MV-4-11 (cell line): ENCODE measurements around the gene MBD3L1.

Experiments
- DNase-seq: peaks from one replicate; lab custom pipeline; 2025; lab: John Stamatoyannopoulos, UW

Gene MBD3L1

DNA sequence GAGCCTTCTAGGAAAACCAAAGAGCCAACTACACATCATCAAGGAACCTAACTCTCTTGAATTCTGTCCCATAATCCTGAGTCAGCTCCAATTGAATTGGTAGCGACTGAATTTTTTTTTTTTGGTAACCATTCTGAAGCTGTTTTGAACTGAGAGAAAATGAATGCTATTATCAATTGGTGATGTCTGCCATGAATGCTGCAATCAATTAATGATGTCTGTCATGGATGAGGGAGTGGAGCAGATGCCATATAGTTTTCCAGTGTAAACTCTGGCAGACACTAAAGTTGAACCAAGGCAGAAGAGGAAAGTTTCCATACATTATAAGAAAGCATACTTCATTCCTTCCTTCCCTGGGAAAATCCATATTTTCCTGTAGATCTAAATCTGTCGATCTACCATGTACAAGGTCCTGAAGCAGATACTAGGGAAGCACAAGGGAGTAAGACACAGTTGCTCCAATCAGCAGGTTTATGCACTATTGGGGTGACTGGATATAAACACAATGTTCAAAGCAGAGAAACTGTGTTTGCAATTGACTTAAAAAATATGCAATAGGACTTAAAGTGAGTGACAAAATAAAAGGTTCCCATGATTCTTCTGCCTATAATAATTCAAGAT is 48.8 kb downstream of the MBD3L1 start:
- DNase-seq: no peak

DNA sequence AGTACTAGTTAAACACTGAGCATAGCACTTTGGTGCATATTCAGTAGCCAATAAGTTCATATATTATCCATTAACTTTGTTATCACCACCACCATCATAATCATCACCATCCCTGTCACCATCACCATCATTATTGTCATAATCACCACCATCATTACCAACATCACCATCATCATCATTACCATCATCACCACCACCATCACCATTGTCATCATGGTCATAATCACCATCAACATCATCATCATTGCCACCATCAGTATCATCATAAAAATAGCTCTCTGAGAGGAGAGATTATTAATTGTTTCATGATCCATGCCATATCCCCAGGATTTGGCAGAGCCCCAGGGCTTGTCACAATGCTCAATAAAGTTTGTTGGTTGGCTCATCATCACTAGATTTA is 49.3 kb downstream of the MBD3L1 start:
- DNase-seq: no peak

DNA sequence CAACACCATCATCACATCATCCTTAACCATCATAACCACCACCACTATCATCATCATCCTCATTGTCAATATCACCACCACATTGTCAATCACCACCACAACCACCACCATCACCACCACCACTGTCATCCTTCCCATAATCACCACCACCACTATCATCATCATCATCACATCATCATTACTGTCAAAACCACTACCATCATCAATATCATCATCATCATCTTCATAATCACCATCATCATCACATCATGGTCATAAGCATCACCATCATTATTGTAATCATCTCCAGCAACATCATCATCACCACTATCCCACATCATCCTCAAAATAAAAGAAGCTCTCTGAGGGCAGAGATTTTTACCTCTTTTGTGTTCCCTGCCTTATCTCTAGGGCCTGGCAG is 52.2 kb downstream of the MBD3L1 start:
- DNase-seq: no peak

DNA sequence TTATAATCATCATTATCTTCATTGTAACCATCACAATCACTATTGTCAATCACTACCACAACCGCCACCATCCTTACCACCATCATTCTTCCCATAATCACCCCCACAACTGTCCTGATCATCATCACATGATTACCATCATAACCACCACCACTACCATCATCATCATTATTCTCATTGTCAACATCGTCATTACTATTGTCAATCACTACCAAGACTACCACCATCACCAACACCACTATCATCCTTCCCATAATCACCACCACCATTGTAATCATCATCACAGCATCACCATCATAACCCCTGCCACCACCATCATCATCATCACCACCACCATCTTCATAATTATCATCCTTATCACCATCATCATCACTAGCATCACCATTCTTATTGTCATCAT is 55.2 kb downstream of the MBD3L1 start:
- no peak for DNase-seq

DNA sequence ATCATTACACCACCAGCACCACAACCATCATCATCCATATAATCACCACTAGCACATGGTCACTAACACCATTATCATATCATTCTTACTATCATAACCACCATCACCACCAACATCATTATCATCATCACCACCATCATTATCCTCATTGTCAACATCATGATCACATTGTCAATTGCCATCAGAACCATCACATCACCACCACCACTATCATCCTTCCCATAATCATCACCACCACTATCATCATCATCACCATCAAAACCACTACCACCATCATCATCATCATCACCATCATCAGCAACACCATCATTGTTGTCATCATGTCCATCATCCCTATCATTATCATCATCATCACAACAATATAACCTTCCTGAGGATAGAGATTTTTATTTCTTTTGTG is 58.1 kb downstream of the MBD3L1 start:
- no peak for DNase-seq
